HG03097 (cell line): ENCODE data around the gene FAM227B.
"Not testable (repeated sequence)": the region's sequence is repeated elsewhere in the genome, so short reads cannot be mapped to it uniquely, and the experiment has no call there.

ENCODE experiments used
- ATAC-seq: cut with Tn5 transposase; IDR thresholded peaks from one replicate; pipeline ENCODE4 v1.9.1; 2021; ENCODE audit not compliant: unreplicated experiment, low FRiP score

FAM227B gene

GRCh38 chr15:49612240-49612639 lies 8.4 kb downstream of the FAM227B start:
- not testable (repeated sequence) for ATAC-seq

DNA sequence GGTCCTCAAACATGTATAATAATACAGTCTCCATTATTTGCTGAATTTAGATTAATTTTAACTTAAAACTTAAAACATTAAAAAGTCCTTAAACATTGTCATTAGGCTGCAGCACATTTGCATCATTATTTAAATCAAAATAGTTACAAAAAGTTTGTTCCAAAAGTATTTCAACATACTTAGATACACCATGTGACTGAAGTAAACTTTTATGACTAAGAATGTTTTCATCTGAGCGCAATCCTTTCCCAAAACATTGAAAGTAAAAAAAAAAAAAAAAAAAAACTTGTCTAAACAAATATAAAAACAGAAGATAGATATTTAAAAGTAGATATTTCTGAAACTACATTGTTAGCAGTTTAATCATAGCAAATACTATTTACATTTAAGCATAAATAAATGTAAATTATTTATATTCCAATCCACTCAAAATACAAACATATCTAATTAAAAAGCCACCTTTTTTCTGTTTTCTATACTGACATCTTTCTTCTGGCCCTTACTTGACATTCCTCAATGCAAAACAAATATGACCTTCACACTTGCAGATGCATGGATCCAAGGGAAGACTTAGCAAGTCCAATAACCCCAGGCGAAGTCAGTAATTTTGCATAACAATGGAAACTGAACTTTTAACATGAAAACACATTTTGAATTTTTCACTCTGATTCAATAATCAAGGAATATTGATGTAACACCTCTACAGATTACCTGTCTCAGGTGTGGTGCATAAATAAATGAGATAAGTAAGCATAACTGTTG lies 10.3 kb downstream of the FAM227B start:
- ATAC-seq: no peak

DNA sequence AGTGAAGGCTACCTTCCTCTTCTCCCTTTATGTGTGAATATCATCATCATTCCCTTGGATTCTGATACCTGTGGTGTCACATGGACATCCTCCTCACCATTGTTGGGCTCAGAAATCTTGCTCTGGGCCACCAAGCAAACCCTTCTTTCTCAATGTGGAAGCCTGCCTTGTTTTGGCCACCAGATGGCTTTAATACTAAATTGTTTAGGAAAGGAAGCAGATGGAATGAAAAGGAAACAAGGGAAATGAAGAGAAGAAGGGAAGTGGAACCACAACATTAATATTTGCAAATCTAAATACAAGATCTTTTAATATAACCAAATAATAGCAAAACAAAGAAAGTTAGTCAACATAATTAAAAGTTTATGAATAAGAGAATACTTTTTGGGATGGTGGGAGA lies 14.0 kb downstream of the FAM227B start:
- no peak for ATAC-seq

DNA sequence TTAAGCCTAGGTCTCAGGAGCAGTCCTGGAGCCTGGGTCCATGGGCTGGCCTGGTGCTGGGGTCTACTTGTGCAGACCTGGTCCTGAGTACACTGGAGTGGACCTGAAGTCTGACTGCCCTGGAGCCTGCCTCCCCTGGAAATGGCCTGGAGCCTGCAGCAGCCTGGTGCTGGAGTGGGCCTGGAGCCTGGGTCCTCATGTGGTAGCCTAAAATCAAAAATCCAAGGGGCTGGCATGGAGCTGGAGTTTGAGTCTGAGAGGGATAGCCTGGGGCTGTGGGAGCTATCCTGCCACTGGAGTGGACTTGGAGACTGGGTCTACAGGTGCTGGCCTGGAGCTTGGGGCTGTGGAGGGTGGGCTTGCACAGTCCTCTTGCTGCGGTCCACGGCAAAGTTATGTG lies 15.0 kb downstream of the FAM227B start:
- ATAC-seq: no peak

- ATAC-seq: no peak
Observed at GRCh38 chr15:49604625-49605409, 15.8 kb downstream of the FAM227B start.

DNA sequence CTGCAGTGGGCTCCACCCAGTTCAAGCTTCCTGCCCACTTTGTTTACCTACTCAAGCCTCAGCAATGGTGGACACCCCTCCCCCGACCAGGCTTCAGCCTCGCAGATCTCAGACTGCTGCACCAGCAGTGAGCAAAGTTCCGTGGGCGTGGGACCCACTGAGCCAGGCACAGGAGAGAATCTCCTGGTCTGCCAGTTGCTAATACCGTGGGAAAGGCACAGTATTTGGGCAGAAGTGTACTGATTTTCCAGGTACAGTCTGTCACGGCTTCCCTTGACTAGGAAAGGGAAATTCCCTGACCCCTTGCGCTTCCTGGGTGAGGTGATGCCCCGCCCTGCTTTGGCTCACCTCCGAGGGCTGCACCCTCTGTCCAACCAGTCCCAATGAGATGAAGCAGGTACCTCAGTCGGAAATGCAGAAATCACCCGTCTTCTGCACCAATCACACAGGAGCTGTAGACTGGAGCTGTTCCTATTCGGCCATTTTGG lies 27.7 kb downstream of the FAM227B start:
- not testable (repeated sequence) for ATAC-seq

DNA sequence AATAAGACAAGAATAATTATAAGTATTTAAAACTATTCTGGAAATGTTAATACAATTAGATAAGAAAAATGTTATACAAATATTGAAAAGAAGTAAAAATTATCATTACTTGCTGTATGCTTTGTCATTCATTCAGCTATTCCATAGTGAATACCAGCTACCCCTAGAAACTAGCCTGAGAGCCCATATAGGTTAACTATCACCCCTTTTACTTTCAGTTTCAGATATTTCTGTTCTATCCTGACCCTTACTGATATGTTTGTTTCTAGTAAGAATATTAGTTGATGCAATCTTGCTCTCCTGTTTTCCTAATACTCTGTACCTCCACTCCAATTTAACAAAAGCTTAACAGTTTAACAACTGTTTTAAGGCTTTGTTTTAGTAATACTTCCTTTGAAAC lies 31.6 kb downstream of the FAM227B start:
- no peak for ATAC-seq

- no peak for ATAC-seq
Observed at GRCh38 chr15:49573421-49573820, 47.2 kb downstream of the FAM227B start.

GRCh38 chr15:49570672-49571071 lies 49.9 kb downstream of the FAM227B start:
- no peak for ATAC-seq

GRCh38 chr15:49570174-49570573 lies 50.4 kb downstream of the FAM227B start:
- ATAC-seq: no peak

GRCh38 chr15:49560045-49560444 lies 60.6 kb downstream of the FAM227B start:
- ATAC-seq: no peak

GRCh38 chr15:49558929-49559328 lies 61.7 kb downstream of the FAM227B start:
- ATAC-seq: no peak

GRCh38 chr15:49556437-49556836 lies 64.2 kb downstream of the FAM227B start:
- no peak for ATAC-seq

DNA sequence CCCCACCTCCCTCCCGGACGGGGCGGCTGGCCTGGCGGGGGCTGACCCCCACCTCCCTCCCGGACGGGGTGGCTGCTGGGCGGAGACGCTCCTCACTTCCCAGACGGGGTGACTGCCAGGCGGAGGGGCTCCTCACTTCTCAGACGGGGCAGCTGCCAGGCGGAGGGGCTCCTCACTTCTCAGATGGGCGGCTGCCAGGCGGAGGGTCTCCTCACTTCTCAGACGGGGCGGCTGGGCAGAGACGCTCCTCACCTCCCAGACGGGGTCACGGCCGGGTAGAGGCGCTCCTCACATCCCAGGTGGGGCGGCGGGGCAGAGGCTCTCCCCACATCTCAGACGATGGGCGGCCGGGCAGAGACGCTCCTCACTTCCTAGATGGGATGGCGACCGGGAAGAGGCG lies 70.3 kb downstream of the FAM227B start:
- not testable (repeated sequence) for ATAC-seq

GRCh38 chr15:49538520-49538919 lies 82.1 kb downstream of the FAM227B start:
- ATAC-seq: no peak

GRCh38 chr15:49530092-49530491 lies 90.5 kb downstream of the FAM227B start:
- no peak for ATAC-seq

DNA sequence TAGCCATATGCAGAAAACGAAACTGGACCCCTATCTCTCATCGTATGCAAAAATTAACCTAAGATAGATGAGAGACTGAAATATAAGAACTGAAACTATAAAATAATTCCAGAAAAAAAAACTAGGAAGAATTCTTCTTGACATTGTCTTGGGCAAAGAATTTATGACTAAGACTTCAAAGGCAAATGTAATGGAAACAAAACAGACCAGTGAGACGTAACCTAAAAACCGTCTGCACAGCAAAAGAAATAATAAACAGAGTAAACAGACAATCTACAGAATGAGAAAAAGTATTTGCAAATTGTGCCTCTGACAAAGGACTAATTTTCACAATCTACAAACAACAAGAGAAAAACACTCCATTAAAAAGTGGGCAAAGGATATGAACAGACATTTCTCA lies 92.3 kb downstream of the FAM227B start:
- no peak for ATAC-seq

DNA sequence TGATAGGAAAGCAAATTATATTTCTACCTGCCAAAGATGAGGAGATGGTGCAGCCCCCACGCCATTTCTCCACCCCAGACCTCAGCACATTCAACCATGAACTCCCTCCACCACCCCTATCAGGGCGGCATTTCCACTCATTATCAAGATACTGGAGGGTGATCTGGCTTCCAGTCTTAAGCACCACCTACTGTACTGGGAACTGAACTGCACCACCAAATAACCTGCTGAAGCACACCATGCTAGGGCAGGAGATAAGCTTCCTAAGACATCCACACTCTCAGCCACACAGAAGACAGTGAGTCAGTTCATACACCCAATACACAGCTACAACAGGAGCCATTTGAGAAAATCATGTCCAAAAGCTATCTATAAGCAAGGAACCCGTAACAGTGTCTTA lies 98.8 kb downstream of the FAM227B start:
- ATAC-seq: no peak

- ATAC-seq: not testable (repeated sequence)
Observed at GRCh38 chr15:49512739-49513138, 107.9 kb downstream of the FAM227B start.

DNA sequence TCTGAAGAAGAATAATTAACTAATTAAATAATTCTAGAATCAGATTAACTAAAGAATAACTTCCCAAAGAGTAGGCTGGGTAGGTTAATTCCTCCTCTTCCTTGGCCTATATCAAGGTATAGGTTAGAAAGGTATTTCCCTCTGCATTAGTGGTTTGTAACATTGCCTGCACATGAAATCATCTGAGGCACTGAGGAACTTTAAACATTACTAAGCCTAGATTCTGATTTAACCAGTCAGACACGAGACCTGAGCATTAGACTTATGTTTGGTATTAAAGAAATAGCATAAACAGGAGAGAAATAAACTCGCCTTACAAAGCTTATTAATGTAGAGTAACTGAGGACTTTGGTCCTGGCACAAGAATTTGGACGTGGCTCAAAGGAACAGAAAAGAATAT lies 113.4 kb downstream of the FAM227B start:
- ATAC-seq: no peak

GRCh38 chr15:49506341-49506740 lies 114.3 kb downstream of the FAM227B start:
- no peak for ATAC-seq

DNA sequence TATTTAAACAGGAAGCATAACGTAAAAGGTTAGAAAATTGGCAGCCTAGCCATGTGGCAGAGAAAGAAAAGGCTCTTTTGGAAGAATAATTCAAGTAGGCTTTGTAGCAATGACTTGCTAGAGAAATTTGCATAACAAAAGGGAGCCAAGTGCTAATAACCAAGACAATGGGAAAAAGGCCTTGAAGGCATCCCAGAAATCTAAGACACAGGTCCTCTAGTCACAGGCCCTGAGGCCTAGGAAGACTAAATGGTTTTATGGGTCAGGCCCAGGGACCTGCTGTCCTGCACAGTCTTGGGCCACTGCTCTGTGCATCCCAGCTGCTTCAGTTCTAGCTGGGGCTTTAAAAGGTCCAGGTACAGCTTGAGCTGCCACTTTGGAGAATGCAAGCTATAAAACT lies 119.0 kb downstream of the FAM227B start:
- ATAC-seq: no peak
